G401 (cell line): ENCODE data around the gene TRIM27. TPM values are rescaled to one million over a fixed set of nuclear protein-coding genes. Genes with fewer than 3 reads are reported as not detected.
"Not testable (repeated sequence)": the region's sequence is repeated elsewhere in the genome, so short reads cannot be mapped to it uniquely, and the experiment has no call there.

ENCODE experiments used
- DNase-seq: peaks from one replicate; pipeline ENCODE4 v3.0.0-alpha.2; 2015; ENCODE audit warnings: low spot score
- in situ Hi-C: cut with HindIII; loops from 2 replicates; pipeline ENCODE4 v1.10.0; 2016; ENCODE audit warnings: low sequenced_read_pairs, mixed read lengths
- total RNA-seq: library from RNA; depleted of rRNA; stranded (reverse); fragments of >200 nt; shearing (Covaris generic); gene quantifications from 2 replicates; pipeline ENCODE4 v1.2.3, GENCODE V29; 2014; rRNA removed

The TRIM27 gene
- total RNA-seq = 126 and 144 TPM in 2 replicates

- in situ Hi-C loops = no loop called here
- DNase-seq = peak; percentile 93
Measured at GRCh38 chr6:28923318-28924102, at the start of gene TRIM27. TSS of gene TRIM27 (minus strand) at chr6:28923985. CDS start at chr6:28923632, 353 bp downstream.

- DNase-seq, in situ Hi-C loops: not testable (repeated sequence)
Measured at GRCh38 chr6:28970056-28970455, 46.3 kb upstream of the TRIM27 start.

- no peak for DNase-seq
Measured at GRCh38 chr6:28969129-28969528, 45.3 kb upstream of the TRIM27 start.

GRCh38 chr6:28968476-28968875, 44.7 kb upstream of the TRIM27 start:
- DNase-seq = no peak
- in situ Hi-C loops = no loop called here

More at GRCh38 chr6:28969129-28969528, 45.3 kb upstream of the TRIM27 start:
- in situ Hi-C loops = no loop called here

GRCh38 chr6:28965706-28966105, 41.9 kb upstream of the TRIM27 start:
- in situ Hi-C loops = no loop called here
- no peak for DNase-seq

GRCh38 chr6:28960846-28961500, 37.2 kb upstream of the TRIM27 start:
- in situ Hi-C loops = no loop called here

GRCh38 chr6:28958561-28959243, 34.9 kb upstream of the TRIM27 start:
- in situ Hi-C loops, DNase-seq: not testable (repeated sequence)

More at GRCh38 chr6:28960846-28961500, 37.2 kb upstream of the TRIM27 start:
- DNase-seq = no peak

- in situ Hi-C loops, DNase-seq: not testable (repeated sequence)
Measured at GRCh38 chr6:28957795-28958314, 34.1 kb upstream of the TRIM27 start.

- no peak for DNase-seq
- in situ Hi-C loops = no loop called here
Measured at GRCh38 chr6:28956331-28956730, 32.5 kb upstream of the TRIM27 start.

GRCh38 chr6:28953585-28954258, 29.9 kb upstream of the TRIM27 start:
- DNase-seq = no peak
- in situ Hi-C loops = no loop called here

GRCh38 chr6:28953039-28953584, 29.3 kb upstream of the TRIM27 start:
- in situ Hi-C loops = no loop called here
- peak; percentile 32 for DNase-seq

GRCh38 chr6:28949656-28950195, 25.9 kb upstream of the TRIM27 start:
- in situ Hi-C loops, DNase-seq: not testable (repeated sequence)

- DNase-seq = no peak
- in situ Hi-C loops = no loop called here
Measured at GRCh38 chr6:28948782-28949486, 25.1 kb upstream of the TRIM27 start.

GRCh38 chr6:28947831-28948270, 24.1 kb upstream of the TRIM27 start:
- in situ Hi-C loops = no loop called here
- no peak for DNase-seq

- no peak for DNase-seq
- in situ Hi-C loops = no loop called here
Measured at GRCh38 chr6:28947067-28947765, 23.4 kb upstream of the TRIM27 start.

- no peak for DNase-seq
- in situ Hi-C loops = no loop called here
Measured at GRCh38 chr6:28945349-28945748, 21.6 kb upstream of the TRIM27 start.

GRCh38 chr6:28944412-28944865, 20.7 kb upstream of the TRIM27 start:
- peak; percentile 79 for DNase-seq
- in situ Hi-C loops = no loop called here
